PC-3 (cell line): Measurements from ENCODE around the gene P4HB.

ENCODE experiments used
- CTCF ChIP-seq: fragments of 300-600 bp; sonication (generic); conservative IDR thresholded peaks from 2 replicates; pipeline ENCODE4 v1.5.1; 2017; ENCODE audit warnings: antibody characterized with exemption, low read depth, mild to moderate bottlenecking, low read length
- EZH2 ChIP-seq: fragments of 300-600 bp; sonication (generic); IDR thresholded peaks from one replicate; pipeline ENCODE4 v1.6.1; 2017; ENCODE audit warnings: antibody characterized with exemption, mild to moderate bottlenecking, low read length; ENCODE audit not compliant: unreplicated experiment

- TF ChIP-seq CTCF (no peak), EZH2 (no peak)
These were observed 22.7 kb downstream of the P4HB start for GRCh38 chr17:81837641-81838040.
